ENCODE data around the gene CYB5R3. TPM values are rescaled to one million over a fixed set of nuclear protein-coding genes. Genes with fewer than 3 reads are reported as not detected.

Gene CYB5R3
- total RNA-seq, 1 donor from 2014 or later, result 181 TPM

DNA sequence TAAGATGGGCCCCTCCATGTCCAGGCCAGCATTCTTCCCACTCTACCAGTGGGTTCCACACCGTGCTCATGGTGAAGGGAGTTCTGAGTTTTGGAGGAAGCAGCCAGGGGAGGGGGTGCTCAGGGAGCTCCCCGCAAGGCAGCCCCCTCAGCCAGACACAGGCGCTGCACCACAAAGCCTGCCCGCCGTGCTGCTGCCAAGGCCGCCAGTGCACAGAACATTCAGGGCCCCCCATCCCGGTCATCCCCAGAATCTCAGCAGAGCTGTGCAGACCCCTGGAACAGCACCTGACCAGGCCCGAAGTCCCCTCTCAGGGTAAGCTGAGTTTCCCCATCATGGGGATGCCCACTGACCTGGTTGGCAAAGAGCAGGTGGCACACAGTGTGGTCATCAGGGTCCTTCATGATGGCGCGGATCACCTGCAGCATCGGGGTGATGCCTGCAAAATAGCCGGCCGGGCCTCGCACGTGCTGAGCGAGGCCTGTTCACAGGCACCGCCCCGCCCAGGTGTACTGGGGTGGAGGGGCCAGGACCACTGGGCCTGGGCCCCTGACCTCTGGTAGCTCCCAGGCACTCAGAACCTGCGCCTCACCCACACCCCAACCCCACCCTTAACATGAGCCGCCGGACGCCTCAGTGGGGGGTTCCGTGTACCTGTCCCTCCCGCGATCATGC lies 22.1 kb downstream of the CYB5R3 start:
- DNase-seq (ENCODE audit: low read depth), result no peak
- TF ChIP-seq EZH2 (IDR thresholded peaks at IDR 0.05; ENCODE audit: insufficient read depth, low read length), result no peak
- TF ChIP-seq, protein P1, sequence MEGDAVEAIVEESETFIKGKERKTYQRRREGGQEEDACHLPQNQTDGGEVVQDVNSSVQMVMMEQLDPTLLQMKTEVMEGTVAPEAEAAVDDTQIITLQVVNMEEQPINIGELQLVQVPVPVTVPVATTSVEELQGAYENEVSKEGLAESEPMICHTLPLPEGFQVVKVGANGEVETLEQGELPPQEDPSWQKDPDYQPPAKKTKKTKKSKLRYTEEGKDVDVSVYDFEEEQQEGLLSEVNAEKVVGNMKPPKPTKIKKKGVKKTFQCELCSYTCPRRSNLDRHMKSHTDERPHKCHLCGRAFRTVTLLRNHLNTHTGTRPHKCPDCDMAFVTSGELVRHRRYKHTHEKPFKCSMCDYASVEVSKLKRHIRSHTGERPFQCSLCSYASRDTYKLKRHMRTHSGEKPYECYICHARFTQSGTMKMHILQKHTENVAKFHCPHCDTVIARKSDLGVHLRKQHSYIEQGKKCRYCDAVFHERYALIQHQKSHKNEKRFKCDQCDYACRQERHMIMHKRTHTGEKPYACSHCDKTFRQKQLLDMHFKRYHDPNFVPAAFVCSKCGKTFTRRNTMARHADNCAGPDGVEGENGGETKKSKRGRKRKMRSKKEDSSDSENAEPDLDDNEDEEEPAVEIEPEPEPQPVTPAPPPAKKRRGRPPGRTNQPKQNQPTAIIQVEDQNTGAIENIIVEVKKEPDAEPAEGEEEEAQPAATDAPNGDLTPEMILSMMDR (IDR thresholded peaks at IDR 0.05; ENCODE audit: insufficient read depth, low read depth, low read length), result no peak
- peaks cover 10% of the 10 kb centered on the region for H3K36me3 Mint-ChIP-seq (ENCODE audit: low read depth, unreplicated experiment)
- Histone ChIP-seq H2AFZ (ENCODE audit: low read depth, low read length) (no peak overlapping the region), H3K27me3 (ENCODE audit: insufficient read depth, low read length) (no peaks in the 10 kb centered on the region), H3K9me3 (ENCODE audit: insufficient read depth, low read depth, low read length) (no peaks in the 10 kb centered on the region), H3K79me2 (ENCODE audit: insufficient read depth, low read length) (peaks cover 12% of the 10 kb centered on the region), H3K9ac (ENCODE audit: low read length) (no peak overlapping the region), H3K4me1 (ENCODE audit: insufficient read depth, low read length) (peaks cover 9% of the 10 kb centered on the region), H3K4me2 (ENCODE audit: low read length) (no peak overlapping the region), H3K36me3 (ENCODE audit: insufficient read depth, low read length) (peaks cover 14% of the 10 kb centered on the region), H4K20me1 (ENCODE audit: insufficient read depth, low read length) (peaks cover 14% of the 10 kb centered on the region), H3K27ac (ENCODE audit: low read depth, low read length) (no peak overlapping the region), H3K4me3 (ENCODE audit: insufficient read depth, low read depth, low read length) (no peak overlapping the region)
- no peak overlapping the region for H3K4me3 Mint-ChIP-seq (ENCODE audit: unreplicated experiment)
- H3K9me3 Mint-ChIP-seq (ENCODE audit: unreplicated experiment), result no peaks in the 10 kb centered on the region
- H3K27ac Mint-ChIP-seq (ENCODE audit: unreplicated experiment), result no peak overlapping the region
- H3K27me3 Mint-ChIP-seq (ENCODE audit: low read depth, unreplicated experiment), result no peaks in the 10 kb centered on the region
- H3K4me1 Mint-ChIP-seq (ENCODE audit: low read depth, unreplicated experiment), result no peaks in the 10 kb centered on the region
- FAIRE-seq, result no peak

GRCh38 chr22:42626431-42626830 lies 22.8 kb downstream of the CYB5R3 start:
- Histone ChIP-seq H3K9ac (ENCODE audit: low read length) (no peak overlapping the region), H3K27me3 (ENCODE audit: insufficient read depth, low read length) (no peaks in the 10 kb centered on the region), H2AFZ (ENCODE audit: low read depth, low read length) (no peak overlapping the region), H3K79me2 (ENCODE audit: insufficient read depth, low read length) (peaks cover 5% of the 10 kb centered on the region), H3K36me3 (ENCODE audit: insufficient read depth, low read length) (peaks cover 8% of the 10 kb centered on the region), H3K4me2 (ENCODE audit: low read length) (no peak overlapping the region), H3K27ac (ENCODE audit: low read depth, low read length) (no peak overlapping the region), H3K9me3 (ENCODE audit: insufficient read depth, low read depth, low read length) (no peaks in the 10 kb centered on the region), H3K4me1 (ENCODE audit: insufficient read depth, low read length) (peaks cover 11% of the 10 kb centered on the region), H3K4me3 (ENCODE audit: insufficient read depth, low read depth, low read length) (no peak overlapping the region), H4K20me1 (ENCODE audit: insufficient read depth, low read length) (peaks cover 8% of the 10 kb centered on the region)
- no peak for FAIRE-seq
- H3K4me3 Mint-ChIP-seq (ENCODE audit: unreplicated experiment), result no peak overlapping the region
- DNase-seq (ENCODE audit: low read depth), result no peak
- H3K9me3 Mint-ChIP-seq (ENCODE audit: unreplicated experiment), result no peaks in the 10 kb centered on the region
- TF ChIP-seq, protein P1 (IDR thresholded peaks at IDR 0.05; ENCODE audit: insufficient read depth, low read depth, low read length), result no peak
- no peak for TF ChIP-seq EZH2 (IDR thresholded peaks at IDR 0.05; ENCODE audit: insufficient read depth, low read length)
- H3K27me3 Mint-ChIP-seq (ENCODE audit: low read depth, unreplicated experiment), result no peaks in the 10 kb centered on the region
- H3K4me1 Mint-ChIP-seq (ENCODE audit: low read depth, unreplicated experiment), result peaks cover 2% of the 10 kb centered on the region
- peak overlapping the region; percentile 31 for H3K27ac Mint-ChIP-seq (ENCODE audit: unreplicated experiment)
- H3K36me3 Mint-ChIP-seq (ENCODE audit: low read depth, unreplicated experiment), result peaks cover 10% of the 10 kb centered on the region

DNA sequence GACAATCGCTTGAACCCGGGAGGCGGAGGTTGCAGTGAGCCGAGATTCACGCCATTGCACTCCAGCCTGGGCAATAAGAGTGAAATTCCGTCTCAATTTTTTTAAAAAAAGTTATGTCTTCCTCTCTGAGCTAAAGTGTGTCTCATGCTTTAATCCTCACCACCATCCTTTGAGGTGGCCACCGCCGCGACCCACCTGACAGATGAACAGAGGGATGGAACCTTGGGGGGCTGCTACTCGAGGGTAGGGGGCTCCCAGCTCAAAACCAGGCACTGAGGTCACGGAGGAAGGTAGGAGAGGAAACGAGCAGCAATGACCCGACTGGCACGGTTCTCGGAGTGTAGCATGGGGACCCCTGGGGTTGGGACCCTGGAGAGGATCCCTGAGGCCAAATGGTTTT lies 23.8 kb downstream of the CYB5R3 start:
- TF ChIP-seq, protein P1 (IDR thresholded peaks at IDR 0.05; ENCODE audit: insufficient read depth, low read depth, low read length), result no peak
- TF ChIP-seq EZH2 (IDR thresholded peaks at IDR 0.05; ENCODE audit: insufficient read depth, low read length), result no peak
- Histone ChIP-seq H3K9ac (ENCODE audit: low read length) (no peak overlapping the region), H3K36me3 (ENCODE audit: insufficient read depth, low read length) (peaks cover 7% of the 10 kb centered on the region), H3K27me3 (ENCODE audit: insufficient read depth, low read length) (no peaks in the 10 kb centered on the region), H3K4me1 (ENCODE audit: insufficient read depth, low read length) (peaks cover 15% of the 10 kb centered on the region), H3K27ac (ENCODE audit: low read depth, low read length) (no peak overlapping the region), H3K9me3 (ENCODE audit: insufficient read depth, low read depth, low read length) (no peaks in the 10 kb centered on the region), H3K79me2 (ENCODE audit: insufficient read depth, low read length) (peaks cover under 1% of the 10 kb centered on the region), H3K4me3 (ENCODE audit: insufficient read depth, low read depth, low read length) (no peak overlapping the region), H2AFZ (ENCODE audit: low read depth, low read length) (no peak overlapping the region), H4K20me1 (ENCODE audit: insufficient read depth, low read length) (peaks cover 14% of the 10 kb centered on the region), H3K4me2 (ENCODE audit: low read length) (no peak overlapping the region)
- Mint-ChIP-seq H3K36me3 (ENCODE audit: low read depth, unreplicated experiment) (peaks cover 11% of the 10 kb centered on the region), H3K4me3 (ENCODE audit: unreplicated experiment) (no peak overlapping the region), H3K27me3 (ENCODE audit: low read depth, unreplicated experiment) (no peaks in the 10 kb centered on the region), H3K27ac (ENCODE audit: unreplicated experiment) (no peak overlapping the region), H3K9me3 (ENCODE audit: unreplicated experiment) (no peaks in the 10 kb centered on the region), H3K4me1 (ENCODE audit: low read depth, unreplicated experiment) (peaks cover 10% of the 10 kb centered on the region)
- no peak for FAIRE-seq
- DNase-seq (ENCODE audit: low read depth), result no peak

Data from astrocyte (in vitro differentiated cells and primary cell).